Spleen (tissue), 11 donors: Measurements from ENCODE around the gene ZNF675. TPM values are rescaled to one million over a fixed set of nuclear protein-coding genes. Genes with fewer than 3 reads are reported as not detected.

Experiments
- DNase-seq: peaks from one replicate; pipeline ENCODE4 v3.0.0-alpha.2; 2020
- H3K27ac ChIP-seq, 8 donors: fragments of 200-600 bp; sonication (generic) in 7 of 8; 1 replicate in 4 of 8; 2 replicates in 4 of 8; pipeline versions ENCODE4 v1.5.0 to v1.8.0; 2016 to 2021; ENCODE audit warnings: inconsistent platforms in 4 of 8, mild to moderate bottlenecking in 4 of 8, moderate library complexity in 1 of 8
- H3K27me3 ChIP-seq, 7 donors: fragments of 200-600 bp; sonication (generic) in 6 of 7; replicated peaks in 1 of 7; 1 replicate in 4 of 7; 2 replicates in 3 of 7; pipeline versions ENCODE4 v1.5.0 to v1.8.0; 2016 to 2021; ENCODE audit warnings: inconsistent platforms in 3 of 7, mild to moderate bottlenecking in 1 of 7
- H3K36me3 ChIP-seq, 6 donors: fragments of 200-600 bp; sonication (generic) in 5 of 6; 1 replicate in 4 of 6; 2 replicates in 2 of 6; pipeline versions ENCODE4 v1.5.0 to v1.8.0; 2016 to 2021; ENCODE audit warnings: inconsistent platforms in 2 of 6
- H3K4me1 ChIP-seq, 6 donors: fragments of 200-600 bp; sonication (generic) in 5 of 6; 1 replicate in 3 of 6; 2 replicates in 3 of 6; pipeline versions ENCODE4 v1.5.0 to v1.8.0; 2016 to 2021; ENCODE audit warnings: inconsistent platforms in 3 of 6
- H3K4me3 ChIP-seq, 8 donors: fragments of 200-600 bp; sonication (generic) in 7 of 8; 1 replicate in 4 of 8; 2 replicates in 4 of 8; pipeline versions ENCODE4 v1.5.0 to v1.8.0; 2016 to 2021; ENCODE audit warnings: inconsistent platforms in 4 of 8, mild to moderate bottlenecking in 4 of 8, moderate library complexity in 2 of 8
- H3K9me3 ChIP-seq, 8 donors: fragments of 200-600 bp; sonication (generic) in 7 of 8; 1 replicate in 4 of 8; 2 replicates in 4 of 8; pipeline versions ENCODE4 v1.5.0 to v1.8.0; 2016 to 2021; ENCODE audit warnings: inconsistent platforms in 4 of 8
- CTCF ChIP-seq, 11 experiments: fragments of 200-600 bp in 7 of 11; fragments of 450-650 bp in 4 of 11; sonication (generic) in 4 of 11; IDR thresholded peaks in 8 of 11; conservative IDR thresholded peaks in 3 of 11; 1 replicate in 7 of 11; 2 replicates in 4 of 11; pipeline versions ENCODE4 v1.4.0 to v1.8.0; 2016 to 2021; ENCODE audit warnings: antibody characterized with exemption in 11 of 11, inconsistent platforms in 4 of 11, mild to moderate bottlenecking in 1 of 11
- POLR2A ChIP-seq, 3 donors: fragments of 450-650 bp; IDR thresholded peaks; one replicate each; pipeline ENCODE4 v1.5.1; 2017; ENCODE audit warnings: antibody characterized with exemption in 3 of 3, mild to moderate bottlenecking in 1 of 3
- POLR2AphosphoS5 ChIP-seq, 3 donors: sonication (generic); formaldehyde crosslinking; IDR thresholded peaks; one replicate each; pipeline ENCODE4 v1.5.1; 2017; ENCODE audit warnings: antibody characterized with exemption in 3 of 3
- WGBS, 5 donors: extraction: QIAGEN DNeasy Blood & Tissue Kit in 3 of 5; methylation state at CpG; one replicate each; pipeline versions ENCODE4 v1.1.5 to v1.1.7; 2013 to 2018; 5-methylcytosine and 5-hydroxymethylcytosine counted together
- intact Hi-C: fragments of 100-400 bp; cut with DNase I; formaldehyde crosslinking; loops from one replicate; pipeline ENCODE4 v1.15.0; 2023; ENCODE audit warnings: low total_unique reads
- polyA plus RNA-seq, 3 donors: library from polyadenylated mRNA; stranded (reverse); fragments of 200-250 nt; gene quantifications; one replicate each; pipeline ENCODE4 v1.2.1, GENCODE V29; 2013
- total RNA-seq, 7 donors: library from RNA; depleted of rRNA in 3 of 7; stranded (reverse); fragments of >200 nt in 3 of 7; fragmentation: NEBNext Ultra II Directional in 4 of 7; extraction: Animal tissue kit (Norgen Biotek cat#: 25700) in 4 of 7; gene quantifications; one replicate each; pipeline versions ENCODE4 v1.1.0 to v1.2.1, GENCODE V29; 2016 to 2021
- donor health status: healthy with polysubstance abuse.
- donor health status: DM: no; HTN: no; CAD: no; lungs with moderate emphysema.
- donor health status: DM: no; HTN: no; CAD: no.
- donor health status: Bipolar disorder and iron deficiency.
- donor health status: healthy.
- donor health status: DM: no; HTN: no; CAD: no.
- donor health status: DM: yes; HTN: yes; CAD: no.

ZNF675 gene
- total and polyA plus RNA-seq, 10 donors: 5.4 to 38.8 (median 18.4) TPM

GRCh38 chr19:23716792-23717191, 29.8 kb upstream of the ZNF675 start:
- no peak overlapping the region for H3K27ac ChIP-seq
- no peak for TF ChIP-seq CTCF (IDR thresholded peaks at IDR 0.05 in 8 of 11, conservative IDR thresholded peaks at IDR 0.05 in 3 of 11)
- TF ChIP-seq POLR2AphosphoS5 (IDR thresholded peaks at IDR 0.05): no peak
- intact Hi-C loops: no loop called here
- H3K4me3 ChIP-seq: no peak overlapping the region
- DNase-seq: no peak
- H3K36me3 ChIP-seq: no peaks in the 10 kb centered on the region
- H3K9me3 ChIP-seq: peaks cover 0 to 5% (median 0%) of the 10 kb centered on the region in 8 donors
- no peaks in the 10 kb centered on the region for H3K4me1 ChIP-seq
- H3K27me3 ChIP-seq: peaks cover 0 to 5% (median 0%) of the 10 kb centered on the region in 7 donors

- H3K4me1 ChIP-seq: no peaks in the 10 kb centered on the region
- peaks cover 0 to 11% (median 2%) of the 10 kb centered on the region in 8 donors for H3K9me3 ChIP-seq
- intact Hi-C loops: no loop called here
- H3K36me3 ChIP-seq: no peaks in the 10 kb centered on the region
- DNase-seq: no peak
- TF ChIP-seq POLR2A (IDR thresholded peaks at IDR 0.05) (no peak), CTCF (IDR thresholded peaks at IDR 0.05 in 8 of 11, conservative IDR thresholded peaks at IDR 0.05 in 3 of 11) (no peak), POLR2AphosphoS5 (IDR thresholded peaks at IDR 0.05) (no peak)
- no peak overlapping the region for H3K4me3 ChIP-seq
- H3K27me3 ChIP-seq: no peaks in the 10 kb centered on the region
- H3K27ac ChIP-seq: no peak overlapping the region
- WGBS, 5 donors: 29 to 47% (median 34%) methylated on average over 2 of the region's 2 CpGs
These were observed 22.3 kb upstream of the ZNF675 start for GRCh38 chr19:23709347-23709746.

DNA sequence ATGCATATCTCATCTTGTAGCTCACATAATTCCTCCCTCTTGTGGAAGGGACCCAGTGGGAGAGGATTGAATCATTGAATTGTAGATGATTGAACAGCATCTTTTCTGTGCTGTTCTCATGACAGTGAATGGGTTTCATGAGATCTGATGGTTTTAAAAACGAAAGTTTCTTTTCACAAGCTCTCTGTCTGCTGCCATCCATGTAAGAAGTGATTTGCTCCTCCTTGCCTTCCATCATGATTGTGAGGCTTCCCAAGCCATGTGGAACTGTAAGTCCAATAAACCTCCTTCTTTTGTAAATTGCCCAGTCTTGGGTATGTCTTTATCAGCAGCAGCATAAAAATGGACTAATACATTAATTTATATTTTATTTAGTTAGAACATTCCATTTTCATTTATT, 19.6 kb upstream of the ZNF675 start:
- H3K27me3 ChIP-seq: no peaks in the 10 kb centered on the region
- WGBS, 5 donors: 83 to 96% (median 95%) methylated on average over 1 of the region's 1 CpG
- no peak for DNase-seq
- no peaks in the 10 kb centered on the region for H3K4me1 ChIP-seq
- H3K36me3 ChIP-seq: no peaks in the 10 kb centered on the region
- no peak for TF ChIP-seq POLR2AphosphoS5 (IDR thresholded peaks at IDR 0.05)
- TF ChIP-seq POLR2A (IDR thresholded peaks at IDR 0.05): no peak
- no peak for TF ChIP-seq CTCF (IDR thresholded peaks at IDR 0.05 in 8 of 11, conservative IDR thresholded peaks at IDR 0.05 in 3 of 11)
- H3K4me3 ChIP-seq: no peak overlapping the region
- intact Hi-C loops: no loop called here
- H3K27ac ChIP-seq: no peak overlapping the region
- peaks cover 0 to 27% (median 2%) of the 10 kb centered on the region in 8 donors for H3K9me3 ChIP-seq

GRCh38 chr19:23699521-23699860, 12.5 kb upstream of the ZNF675 start:
- DNase-seq: no peak
- intact Hi-C loops: no loop called here
- no peaks in the 10 kb centered on the region for H3K27me3 ChIP-seq
- peaks cover 0 to 40% (median 0%) of the 10 kb centered on the region in 8 donors for H3K9me3 ChIP-seq
- no peaks in the 10 kb centered on the region for H3K36me3 ChIP-seq
- 77 to 83% (median 80%) methylated on average over 2 of the region's 2 CpGs for WGBS, 5 donors
- no peak overlapping the region for H3K27ac ChIP-seq
- no peaks in the 10 kb centered on the region for H3K4me1 ChIP-seq
- no peak for TF ChIP-seq POLR2A (IDR thresholded peaks at IDR 0.05)
- no peak for TF ChIP-seq POLR2AphosphoS5 (IDR thresholded peaks at IDR 0.05)
- TF ChIP-seq CTCF (IDR thresholded peaks at IDR 0.05 in 8 of 11, conservative IDR thresholded peaks at IDR 0.05 in 3 of 11): no peak
- H3K4me3 ChIP-seq: no peak overlapping the region
